Chondrocyte (in vitro differentiated cells): ENCODE measurements around the gene PPFIBP1. TPM values are rescaled to one million over a fixed set of nuclear protein-coding genes. Genes with fewer than 3 reads are reported as not detected.
A peak's percentile ranks its signal among the peaks of the same experiment; 100 is the strongest.

ENCODE experiments used
- DNase-seq: peaks from one replicate; pipeline ENCODE4 v3.0.0; 2021; ENCODE audit warnings: mixed read lengths, low spot score
- H3K27ac Mint-ChIP-seq: one replicate; pipeline ENCODE4 v1.8.0; 2021; ENCODE audit warnings: mild to moderate bottlenecking, moderate library complexity, mixed read lengths; ENCODE audit not compliant: unreplicated experiment
- H3K27me3 Mint-ChIP-seq: 2 replicates; pipeline ENCODE4 v1.8.0; 2021; ENCODE audit warnings: low read depth, mixed read lengths
- H3K36me3 Mint-ChIP-seq: 2 replicates; pipeline ENCODE4 v1.8.0; 2021; ENCODE audit warnings: low read depth, mixed read lengths
- H3K4me1 Mint-ChIP-seq: 2 replicates; pipeline ENCODE4 v1.8.0; 2021; ENCODE audit warnings: low read depth, mild to moderate bottlenecking, mixed read lengths
- H3K4me3 Mint-ChIP-seq: one replicate; pipeline ENCODE4 v1.8.0; 2021; ENCODE audit warnings: mild to moderate bottlenecking, moderate library complexity, mixed read lengths; ENCODE audit not compliant: unreplicated experiment
- H3K9me3 Mint-ChIP-seq: 2 replicates; pipeline ENCODE4 v1.8.0; 2021; ENCODE audit warnings: low read depth, mixed read lengths
- CTCF ChIP-seq: fragments of 200-600 bp; sonication (generic); IDR thresholded peaks from 2 replicates; pipeline ENCODE4 v1.5.0; 2021; ENCODE audit warnings: antibody characterized with exemption, mild to moderate bottlenecking, moderate library complexity
- total RNA-seq: library from RNA; stranded (reverse); gene quantifications from 3 replicates; pipeline ENCODE4 v1.2.1, GENCODE V29; 2021

Gene PPFIBP1
- total RNA-seq, 1 donor from 2014 or later: 85.0 TPM

GRCh38 chr12:27548301-27549199 lies 24.5 kb downstream of the PPFIBP1 start:
- H3K4me3 Mint-ChIP-seq: no peak overlapping the region
- H3K9me3 Mint-ChIP-seq: no peaks in the 10 kb centered on the region
- H3K4me1 Mint-ChIP-seq: peaks cover 47% of the 10 kb centered on the region
- H3K36me3 Mint-ChIP-seq: no peaks in the 10 kb centered on the region
- no peak for DNase-seq
- no peak overlapping the region for H3K27ac Mint-ChIP-seq
- no peaks in the 10 kb centered on the region for H3K27me3 Mint-ChIP-seq
- no peak for TF ChIP-seq CTCF

GRCh38 chr12:27549236-27549800 lies 25.3 kb downstream of the PPFIBP1 start:
- DNase-seq: no peak
- H3K27me3 Mint-ChIP-seq: no peaks in the 10 kb centered on the region
- TF ChIP-seq CTCF: no peak
- H3K9me3 Mint-ChIP-seq: no peaks in the 10 kb centered on the region
- H3K4me3 Mint-ChIP-seq: peak overlapping the region; percentile 27
- H3K4me1 Mint-ChIP-seq: peaks cover 55% of the 10 kb centered on the region
- H3K36me3 Mint-ChIP-seq: no peaks in the 10 kb centered on the region
- H3K27ac Mint-ChIP-seq: peak overlapping the region; percentile 87

GRCh38 chr12:27549801-27550652 lies 26.0 kb downstream of the PPFIBP1 start:
- H3K27ac Mint-ChIP-seq: peak overlapping the region; percentile 87
- H3K9me3 Mint-ChIP-seq: no peaks in the 10 kb centered on the region
- no peak overlapping the region for H3K4me3 Mint-ChIP-seq
- no peaks in the 10 kb centered on the region for H3K27me3 Mint-ChIP-seq
- no peak for DNase-seq
- no peak for TF ChIP-seq CTCF
- H3K4me1 Mint-ChIP-seq: peaks cover 62% of the 10 kb centered on the region
- H3K36me3 Mint-ChIP-seq: no peaks in the 10 kb centered on the region

- no peak for TF ChIP-seq CTCF
- Mint-ChIP-seq H3K9me3 (no peaks in the 10 kb centered on the region), H3K27me3 (no peaks in the 10 kb centered on the region), H3K4me3 (no peak overlapping the region), H3K27ac (peak overlapping the region; percentile 87), H3K4me1 (peaks cover 65% of the 10 kb centered on the region), H3K36me3 (no peaks in the 10 kb centered on the region)
- no peak for DNase-seq
These were observed 26.6 kb downstream of the PPFIBP1 start for GRCh38 chr12:27550653-27550975.

GRCh38 chr12:27551172-27551840 lies 27.3 kb downstream of the PPFIBP1 start:
- DNase-seq: no peak
- H3K9me3 Mint-ChIP-seq: no peaks in the 10 kb centered on the region
- TF ChIP-seq CTCF: no peak
- H3K27ac Mint-ChIP-seq: no peak overlapping the region
- peaks cover 68% of the 10 kb centered on the region for H3K4me1 Mint-ChIP-seq
- no peak overlapping the region for H3K4me3 Mint-ChIP-seq
- H3K27me3 Mint-ChIP-seq: no peaks in the 10 kb centered on the region
- no peaks in the 10 kb centered on the region for H3K36me3 Mint-ChIP-seq
